ENCODE data around the gene FREM1. TPM values are rescaled to one million over a fixed set of nuclear protein-coding genes. Genes with fewer than 3 reads are reported as not detected.

FREM1 gene
- total RNA-seq, 1 experiment from 2014 or later = 0.43 TPM

GRCh38 chr9:14770592-14770991 is 139.6 kb downstream of the FREM1 start:
- no peak overlapping the region for H3K4me3 ChIP-seq
- no peak for DNase-seq
- no peaks in the 10 kb centered on the region for H3K9me3 ChIP-seq
- no peaks in the 10 kb centered on the region for H3K36me3 ChIP-seq
- peaks cover 47% of the 10 kb centered on the region for H3K27me3 ChIP-seq

- Histone ChIP-seq H3K9me3 (no peaks in the 10 kb centered on the region), H3K36me3 (no peaks in the 10 kb centered on the region), H3K4me3 (no peak overlapping the region), H3K27me3 (peaks cover 60% of the 10 kb centered on the region)
- DNase-seq = peak; percentile 67
Measured at GRCh38 chr9:14769230-14769571, 141.0 kb downstream of the FREM1 start.

GRCh38 chr9:14768405-14769229 is 141.6 kb downstream of the FREM1 start:
- no peaks in the 10 kb centered on the region for H3K9me3 ChIP-seq
- no peaks in the 10 kb centered on the region for H3K36me3 ChIP-seq
- DNase-seq = peak; percentile 76
- no peak overlapping the region for H3K4me3 ChIP-seq
- H3K27me3 ChIP-seq = peaks cover 64% of the 10 kb centered on the region

- Histone ChIP-seq H3K36me3 (no peaks in the 10 kb centered on the region), H3K27me3 (peaks cover 67% of the 10 kb centered on the region), H3K4me3 (no peak overlapping the region), H3K9me3 (no peaks in the 10 kb centered on the region)
- peak; percentile 64 for DNase-seq
Measured at GRCh38 chr9:14766299-14766698, 143.9 kb downstream of the FREM1 start.

GRCh38 chr9:14761584-14761983 is 148.6 kb downstream of the FREM1 start:
- no peak for DNase-seq
- H3K9me3 ChIP-seq = 0 out of 2 replicates have a peak, but pooled peaks cover 2% of the 10 kb centered on the region
- no peak overlapping the region for H3K4me3 ChIP-seq
- H3K27me3 ChIP-seq = peaks cover 71% of the 10 kb centered on the region
- no peaks in the 10 kb centered on the region for H3K36me3 ChIP-seq

- DNase-seq = no peak
- Histone ChIP-seq H3K9me3 (0 out of 2 replicates have a peak, but pooled peaks cover 2% of the 10 kb centered on the region), H3K4me3 (no peak overlapping the region), H3K27me3 (peaks cover 63% of the 10 kb centered on the region), H3K36me3 (no peaks in the 10 kb centered on the region)
Measured at GRCh38 chr9:14760060-14760459, 150.2 kb downstream of the FREM1 start.

- no peak for DNase-seq
- H3K9me3 ChIP-seq = 0 out of 2 replicates have a peak, but pooled peaks cover 2% of the 10 kb centered on the region
- no peak overlapping the region for H3K4me3 ChIP-seq
- H3K27me3 ChIP-seq = peaks cover 59% of the 10 kb centered on the region
- H3K36me3 ChIP-seq = no peaks in the 10 kb centered on the region
Measured at GRCh38 chr9:14756291-14756690, 153.9 kb downstream of the FREM1 start.

- Histone ChIP-seq H3K27me3 (peaks cover 66% of the 10 kb centered on the region), H3K4me3 (no peak overlapping the region), H3K9me3 (no peaks in the 10 kb centered on the region), H3K36me3 (no peaks in the 10 kb centered on the region)
- no peak for DNase-seq
Measured at GRCh38 chr9:14752871-14753270, 157.4 kb downstream of the FREM1 start.

- Histone ChIP-seq H3K9me3 (no peaks in the 10 kb centered on the region), H3K27me3 (peaks cover 66% of the 10 kb centered on the region), H3K36me3 (no peaks in the 10 kb centered on the region), H3K4me3 (no peak overlapping the region)
- no peak for DNase-seq
Measured at GRCh38 chr9:14752271-14752670, 158.0 kb downstream of the FREM1 start.

- no peak for DNase-seq
Measured at GRCh38 chr9:14750821-14751220, 159.4 kb downstream of the FREM1 start.

GRCh38 chr9:14749741-14750211 is 160.5 kb downstream of the FREM1 start:
- no peak for DNase-seq
- Histone ChIP-seq H3K36me3 (no peaks in the 10 kb centered on the region), H3K4me3 (no peak overlapping the region), H3K9me3 (no peaks in the 10 kb centered on the region), H3K27me3 (peaks cover 57% of the 10 kb centered on the region)

More at GRCh38 chr9:14750821-14751220, 159.4 kb downstream of the FREM1 start:
- Histone ChIP-seq H3K9me3 (no peaks in the 10 kb centered on the region), H3K36me3 (no peaks in the 10 kb centered on the region), H3K4me3 (no peak overlapping the region), H3K27me3 (peaks cover 58% of the 10 kb centered on the region)

GRCh38 chr9:14748373-14748772 is 161.9 kb downstream of the FREM1 start:
- no peaks in the 10 kb centered on the region for H3K9me3 ChIP-seq
- no peak for DNase-seq
- no peaks in the 10 kb centered on the region for H3K36me3 ChIP-seq
- peaks cover 54% of the 10 kb centered on the region for H3K27me3 ChIP-seq
- H3K4me3 ChIP-seq = no peak overlapping the region

GRCh38 chr9:14747111-14747510 is 163.1 kb downstream of the FREM1 start:
- H3K9me3 ChIP-seq = no peaks in the 10 kb centered on the region
- no peaks in the 10 kb centered on the region for H3K36me3 ChIP-seq
- no peak for DNase-seq
- H3K27me3 ChIP-seq = peaks cover 47% of the 10 kb centered on the region
- H3K4me3 ChIP-seq = no peak overlapping the region

- Histone ChIP-seq H3K4me3 (no peak overlapping the region), H3K27me3 (peaks cover 42% of the 10 kb centered on the region), H3K9me3 (no peaks in the 10 kb centered on the region), H3K36me3 (no peaks in the 10 kb centered on the region)
- DNase-seq = no peak
Measured at GRCh38 chr9:14746626-14747025, 163.6 kb downstream of the FREM1 start.

- no peak for DNase-seq
- Histone ChIP-seq H3K36me3 (no peaks in the 10 kb centered on the region), H3K27me3 (peaks cover 26% of the 10 kb centered on the region)
Measured at GRCh38 chr9:14744768-14745167, 165.5 kb downstream of the FREM1 start.

GRCh38 chr9:14741369-14741768 is 168.9 kb downstream of the FREM1 start:
- Histone ChIP-seq H3K4me3 (no peak overlapping the region), H3K9me3 (no peaks in the 10 kb centered on the region), H3K36me3 (no peaks in the 10 kb centered on the region)

More at GRCh38 chr9:14744768-14745167, 165.5 kb downstream of the FREM1 start:
- Histone ChIP-seq H3K9me3 (no peaks in the 10 kb centered on the region), H3K4me3 (no peak overlapping the region)

GRCh38 chr9:14733133-14733532 is 177.1 kb downstream of the FREM1 start:
- no peaks in the 10 kb centered on the region for H3K36me3 ChIP-seq
- no peak overlapping the region for H3K4me3 ChIP-seq
- no peak for DNase-seq
- no peaks in the 10 kb centered on the region for H3K9me3 ChIP-seq
- H3K27me3 ChIP-seq = peaks cover 50% of the 10 kb centered on the region

More at GRCh38 chr9:14741369-14741768, 168.9 kb downstream of the FREM1 start:
- peaks cover 27% of the 10 kb centered on the region for H3K27me3 ChIP-seq
- DNase-seq = no peak
